Measurements from ENCODE around the gene RNU6-8. TPM values are rescaled to one million over a fixed set of nuclear protein-coding genes. Genes with fewer than 3 reads are reported as not detected.

Gene RNU6-8
- total and polyA plus RNA-seq, 2 experiments from 2014 or later, result not detected

DNA sequence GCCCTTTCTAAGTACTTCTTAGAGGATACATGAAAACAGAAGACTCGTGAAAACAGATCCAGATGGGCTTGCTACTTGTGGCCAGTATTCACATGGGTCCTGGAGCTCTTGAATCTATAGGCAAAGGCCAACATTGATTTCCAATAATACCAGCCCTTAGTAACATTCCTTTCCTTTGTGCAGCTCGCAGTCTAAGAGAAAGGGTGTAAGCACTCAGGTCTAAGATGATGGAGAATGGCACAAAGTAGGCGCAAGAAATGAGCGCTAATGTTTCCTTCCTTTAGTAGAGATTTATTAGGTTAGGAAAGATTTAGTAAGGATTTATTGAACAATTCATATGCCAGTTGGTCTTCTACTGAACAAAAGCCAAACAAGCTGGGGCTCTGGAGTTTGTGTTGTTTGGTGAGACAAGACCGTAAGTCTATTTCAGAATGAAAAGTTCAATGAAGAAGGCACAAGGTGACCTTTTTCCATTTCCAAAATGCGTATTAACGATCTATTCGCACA, 525 bp downstream of the RNU6-8 start:
- Histone ChIP-seq H3K27ac (peak overlapping the region; percentile 98), H2AFZ (peak overlapping the region; percentile 88), H3K79me2 (no peaks in the 10 kb centered on the region), H3K4me3 (peak overlapping the region; percentile 65), H3K4me1 (ENCODE audit: insufficient read depth) (peaks cover 5% of the 10 kb centered on the region), H3K36me3 (replicated peaks; ENCODE audit: insufficient read depth, low read depth) (no peaks in the 10 kb centered on the region), H3K9me2 (replicated peaks; ENCODE audit: insufficient read depth) (no peaks in the 10 kb centered on the region), H4K20me1 (ENCODE audit: insufficient read depth, poor library complexity, severe bottlenecking) (no peaks in the 10 kb centered on the region), H3K9me3 (ENCODE audit: low read depth) (no peaks in the 10 kb centered on the region), H3K4me2 (peak overlapping the region; percentile 86), H3K27me3 (no peaks in the 10 kb centered on the region)
- WGBS (ENCODE audit: low lambda C conversion rate, missing lambda C conversion rate), result 9% methylated on average over 8 of the region's 8 CpGs
- TF ChIP-seq CTCF (IDR thresholded peaks at IDR 0.05; ENCODE audit: poor library complexity) (no peak), EZH2phosphoT487 (IDR thresholded peaks at IDR 0.05; ENCODE audit: low read depth, severe bottlenecking, unreplicated experiment) (no peak), EZH2 (IDR thresholded peaks at IDR 0.05; ENCODE audit: borderline replicate concordance) (no peak)
- peak; percentile 19 for DNase-seq (ENCODE audit: low spot score)

- H2AFZ ChIP-seq, result peak within 1 kb of the TSS; percentile 88
- peak within 1 kb of the TSS; percentile 65 for H3K4me3 ChIP-seq
- no peaks in the 10 kb centered on the region for H3K79me2 ChIP-seq
- no peaks in the 10 kb centered on the region for H3K9me3 ChIP-seq (ENCODE audit: low read depth)
- WGBS (ENCODE audit: low lambda C conversion rate, missing lambda C conversion rate), result 3% methylated on average over 40 of the region's 40 CpGs
- H3K4me2 ChIP-seq, result peak within 1 kb of the TSS; percentile 86
- peak; percentile 43 for DNase-seq (ENCODE audit: low spot score)
- TF ChIP-seq CTCF (IDR thresholded peaks at IDR 0.05; ENCODE audit: poor library complexity), result no peak
- no peak for TF ChIP-seq EZH2 (IDR thresholded peaks at IDR 0.05; ENCODE audit: borderline replicate concordance)
- TF ChIP-seq EZH2phosphoT487 (IDR thresholded peaks at IDR 0.05; ENCODE audit: low read depth, severe bottlenecking, unreplicated experiment), result no peak
- H3K27me3 ChIP-seq, result no peaks in the 10 kb centered on the region
- no peaks in the 10 kb centered on the region for H4K20me1 ChIP-seq (ENCODE audit: insufficient read depth, poor library complexity, severe bottlenecking)
- no peaks in the 10 kb centered on the region for H3K36me3 ChIP-seq (replicated peaks; ENCODE audit: insufficient read depth, low read depth)
- H3K27ac ChIP-seq, result peak within 1 kb of the TSS; percentile 98
- H3K9me2 ChIP-seq (replicated peaks; ENCODE audit: insufficient read depth), result no peaks in the 10 kb centered on the region
- peaks cover 5% of the 10 kb centered on the region for H3K4me1 ChIP-seq (ENCODE audit: insufficient read depth)
These were observed 1.1 kb downstream of the RNU6-8 start, which contains the start of gene RNU6-7 for GRCh38 chr14:32201816-32202490. TSS of gene RNU6-7 (plus strand) at chr14:32202045.

DNA sequence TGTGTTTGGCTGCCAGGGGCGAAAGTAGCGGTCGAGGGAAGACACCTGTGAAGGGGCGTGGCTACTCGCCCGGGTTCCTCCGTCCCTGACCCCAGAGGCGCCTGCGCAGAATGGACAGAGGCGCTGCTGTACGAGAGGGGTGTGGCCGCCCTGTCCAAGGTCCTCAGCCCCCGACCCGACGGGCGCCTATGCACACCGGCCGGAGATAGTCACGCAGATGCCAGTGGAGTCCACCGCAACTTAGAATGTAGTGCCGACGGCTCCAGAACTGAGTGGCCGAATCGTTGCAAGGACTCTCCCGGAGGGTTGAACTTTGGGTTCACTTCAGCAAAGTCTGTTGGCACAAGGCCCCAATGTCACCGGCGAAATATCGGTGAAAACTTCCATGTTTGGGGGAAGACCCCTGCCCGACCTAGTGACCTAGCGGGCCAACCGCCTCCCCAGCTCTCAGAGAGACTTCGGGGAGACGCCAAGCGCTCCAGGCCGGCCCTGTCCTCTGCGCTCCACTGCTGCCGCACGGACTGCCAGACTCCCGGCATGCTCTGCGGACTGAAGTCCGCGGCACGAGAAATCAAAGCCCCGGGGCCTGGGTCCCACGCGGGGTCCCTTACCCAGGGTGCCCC, 1.8 kb downstream of the RNU6-8 start:
- H3K36me3 ChIP-seq (replicated peaks; ENCODE audit: insufficient read depth, low read depth), result no peaks in the 10 kb centered on the region
- no peaks in the 10 kb centered on the region for H4K20me1 ChIP-seq (ENCODE audit: insufficient read depth, poor library complexity, severe bottlenecking)
- peak overlapping the region; percentile 65 for H3K4me3 ChIP-seq
- H3K9me2 ChIP-seq (replicated peaks; ENCODE audit: insufficient read depth), result no peaks in the 10 kb centered on the region
- H3K27ac ChIP-seq, result peak overlapping the region; percentile 98
- DNase-seq (ENCODE audit: low spot score), result peak; percentile 96
- WGBS (ENCODE audit: low lambda C conversion rate, missing lambda C conversion rate), result 2% methylated on average over 46 of the region's 46 CpGs
- H3K79me2 ChIP-seq, result no peaks in the 10 kb centered on the region
- H2AFZ ChIP-seq, result peak overlapping the region; percentile 88
- H3K4me1 ChIP-seq (ENCODE audit: insufficient read depth), result peaks cover 5% of the 10 kb centered on the region
- TF ChIP-seq EZH2 (IDR thresholded peaks at IDR 0.05; ENCODE audit: borderline replicate concordance) (no peak), EZH2phosphoT487 (IDR thresholded peaks at IDR 0.05; ENCODE audit: low read depth, severe bottlenecking, unreplicated experiment) (no peak), CTCF (IDR thresholded peaks at IDR 0.05; ENCODE audit: poor library complexity) (no peak)
- peak overlapping the region; percentile 86 for H3K4me2 ChIP-seq
- H3K27me3 ChIP-seq, result no peaks in the 10 kb centered on the region
- H3K9me3 ChIP-seq (ENCODE audit: low read depth), result no peaks in the 10 kb centered on the region
